Activated CD4-positive, alpha-beta T cell treated with anti-CD3 and anti-CD28 coated beads, Interleukin-2, amount 10 ng/mL, durations not matched to agents 7 days and 5 days (primary cell): ENCODE data around the gene CLIP4. TPM values are rescaled to one million over a fixed set of nuclear protein-coding genes. Genes with fewer than 3 reads are reported as not detected.

Source experiments
- CTCF ChIA-PET: fragments of 350-600 bp; sonication (Branson Sonifier 250); formaldehyde crosslinking; loops from one replicate; lab custom pipeline; 2021; ENCODE audit warnings: antibody characterized with exemption; lab: Charles Lee
- POLR2A ChIA-PET: fragments of 350-600 bp; sonication (Branson Sonifier 250); formaldehyde crosslinking; loops from one replicate; lab custom pipeline; 2021; ENCODE audit warnings: antibody characterized with exemption; lab: Charles Lee
- DNase-seq: peaks from one replicate; pipeline ENCODE4 v3.0.0-alpha.2; 2020
- H3K27ac Mint-ChIP-seq: one replicate; pipeline ENCODE4 v1.8.0; 2021; ENCODE audit warnings: mild to moderate bottlenecking, moderate library complexity, mixed read lengths
- H3K27me3 Mint-ChIP-seq: one replicate; pipeline ENCODE4 v1.8.0; 2021; ENCODE audit warnings: mixed read lengths
- H3K36me3 Mint-ChIP-seq: one replicate; pipeline ENCODE4 v1.8.0; 2021; ENCODE audit warnings: low read depth, mixed read lengths
- H3K4me1 Mint-ChIP-seq: one replicate; pipeline ENCODE4 v1.8.0; 2021; ENCODE audit warnings: mixed read lengths
- H3K4me3 Mint-ChIP-seq: one replicate; pipeline ENCODE4 v1.8.0; 2021; ENCODE audit warnings: mild to moderate bottlenecking, moderate library complexity, mixed read lengths
- H3K9me3 Mint-ChIP-seq: one replicate; pipeline ENCODE4 v1.8.0; 2021; ENCODE audit warnings: mixed read lengths
- total RNA-seq, 2 experiments: library from RNA; stranded (reverse); gene quantifications; one replicate each; pipeline ENCODE4 v1.2.3, GENCODE V29; 2021

CLIP4 gene
- total RNA-seq, 2 experiments from 2014 or later = 23.4 to 23.8 TPM

GRCh38 chr2:29236074-29236473, 120.9 kb downstream of the CLIP4 start:
- no peaks in the 10 kb centered on the region for H3K9me3 Mint-ChIP-seq
- H3K4me3 Mint-ChIP-seq = no peak overlapping the region
- no peaks in the 10 kb centered on the region for H3K36me3 Mint-ChIP-seq
- DNase-seq = no peak
- H3K4me1 Mint-ChIP-seq = no peaks in the 10 kb centered on the region
- H3K27me3 Mint-ChIP-seq = peaks cover 3% of the 10 kb centered on the region
- ChIA-PET CTCF (no interaction called here), POLR2A (no interaction called here)
- no peak overlapping the region for H3K27ac Mint-ChIP-seq

- ChIA-PET POLR2A (no interaction called here), CTCF (no interaction called here)
- no peak overlapping the region for H3K27ac Mint-ChIP-seq
- H3K4me3 Mint-ChIP-seq = no peak overlapping the region
- no peaks in the 10 kb centered on the region for H3K4me1 Mint-ChIP-seq
- no peaks in the 10 kb centered on the region for H3K9me3 Mint-ChIP-seq
- H3K36me3 Mint-ChIP-seq = no peaks in the 10 kb centered on the region
- peaks cover 3% of the 10 kb centered on the region for H3K27me3 Mint-ChIP-seq
- DNase-seq = peak; percentile 15
Measured at GRCh38 chr2:29238497-29238896, 123.3 kb downstream of the CLIP4 start.

Other genes starting within 250 kb of the CLIP4 start
- gene TRMT61B, start 245.1 kb upstream of the CLIP4 start, total RNA-seq = 10 to 100 TPM; 13.9 to 18.6 TPM
- 10 to 100 TPM; 52.9 to 74.6 TPM for gene WDR43, start 220.7 kb upstream of the CLIP4 start, total RNA-seq
- gene TOGARAM2, start 134.1 kb upstream of the CLIP4 start, total RNA-seq = 1 to 10 TPM; 3.7 to 5.0 TPM
- not detected for gene PCARE, start 40.9 kb upstream of the CLIP4 start, total RNA-seq